HG03095 (cell line): Measurements from ENCODE around the gene TP53RK.

Experiments
- ATAC-seq: cut with Tn5 transposase; IDR thresholded peaks from one replicate; pipeline ENCODE4 v1.9.1; 2021; ENCODE audit warnings: moderate library complexity; ENCODE audit not compliant: unreplicated experiment

The TP53RK gene

GRCh38 chr20:46640536-46641311 is 48.5 kb downstream of the TP53RK start:
- ATAC-seq, result no peak

- no peak for ATAC-seq
These were observed 49.2 kb downstream of the TP53RK start for GRCh38 chr20:46640044-46640443.

- no peak for ATAC-seq
These were observed 49.7 kb downstream of the TP53RK start for GRCh38 chr20:46639587-46639986.

GRCh38 chr20:46638898-46639274 is 50.4 kb downstream of the TP53RK start:
- no peak for ATAC-seq

GRCh38 chr20:46638134-46638897 is 50.9 kb downstream of the TP53RK start:
- no peak for ATAC-seq

- no peak for ATAC-seq
These were observed 51.7 kb downstream of the TP53RK start for GRCh38 chr20:46637427-46638133.

GRCh38 chr20:46637020-46637419 is 52.2 kb downstream of the TP53RK start:
- no peak for ATAC-seq

GRCh38 chr20:46636514-46636913 is 52.7 kb downstream of the TP53RK start:
- no peak for ATAC-seq

- ATAC-seq, result no peak
These were observed 53.6 kb downstream of the TP53RK start for GRCh38 chr20:46635514-46636136.

GRCh38 chr20:46634528-46634927 is 54.7 kb downstream of the TP53RK start:
- ATAC-seq, result no peak
